ENCODE results near the gene TLR4.

Gene TLR4

GRCh38 chr9:117715411-117715989, 11.3 kb downstream of the TLR4 start:
- no peak for DNase-seq

DNA sequence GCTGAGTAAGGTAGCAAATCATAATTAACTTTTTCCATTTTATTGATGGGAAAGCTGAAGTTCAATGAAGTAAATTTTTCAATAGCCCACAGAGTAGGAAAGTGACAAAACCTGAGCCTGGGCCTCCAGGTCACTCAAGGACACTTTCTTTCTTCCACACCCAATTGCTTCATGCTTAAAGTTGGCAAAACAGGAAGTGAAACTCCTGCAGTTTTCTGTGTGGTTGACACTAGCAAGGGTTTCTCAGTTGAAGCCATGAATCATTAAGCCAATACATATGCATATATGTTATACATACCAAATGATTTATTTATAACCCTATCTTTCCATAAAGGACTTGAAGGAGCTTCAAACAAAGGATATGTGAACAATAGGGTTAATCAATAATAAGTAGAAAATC, 13.9 kb downstream of the TLR4 start:
- no peak for DNase-seq

DNA sequence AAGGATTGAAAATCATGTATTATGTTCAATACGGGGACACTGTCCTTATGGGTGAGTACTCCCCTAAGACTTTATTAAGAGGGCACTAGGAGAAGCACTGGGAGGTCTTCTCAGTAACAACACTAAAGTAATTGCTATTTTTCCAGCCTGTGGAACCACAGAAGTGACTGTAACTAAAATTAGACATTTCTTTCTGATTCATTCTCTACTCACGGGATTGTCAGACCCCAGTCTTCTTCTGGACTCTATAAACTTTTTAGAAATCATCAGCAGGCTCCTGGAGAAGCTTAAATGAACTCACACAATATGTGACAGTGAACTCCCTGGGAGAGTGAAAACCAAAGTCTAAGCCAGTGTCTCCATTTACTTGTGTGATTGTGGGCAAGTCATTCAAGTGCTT, 14.5 kb downstream of the TLR4 start:
- no peak for DNase-seq

DNA sequence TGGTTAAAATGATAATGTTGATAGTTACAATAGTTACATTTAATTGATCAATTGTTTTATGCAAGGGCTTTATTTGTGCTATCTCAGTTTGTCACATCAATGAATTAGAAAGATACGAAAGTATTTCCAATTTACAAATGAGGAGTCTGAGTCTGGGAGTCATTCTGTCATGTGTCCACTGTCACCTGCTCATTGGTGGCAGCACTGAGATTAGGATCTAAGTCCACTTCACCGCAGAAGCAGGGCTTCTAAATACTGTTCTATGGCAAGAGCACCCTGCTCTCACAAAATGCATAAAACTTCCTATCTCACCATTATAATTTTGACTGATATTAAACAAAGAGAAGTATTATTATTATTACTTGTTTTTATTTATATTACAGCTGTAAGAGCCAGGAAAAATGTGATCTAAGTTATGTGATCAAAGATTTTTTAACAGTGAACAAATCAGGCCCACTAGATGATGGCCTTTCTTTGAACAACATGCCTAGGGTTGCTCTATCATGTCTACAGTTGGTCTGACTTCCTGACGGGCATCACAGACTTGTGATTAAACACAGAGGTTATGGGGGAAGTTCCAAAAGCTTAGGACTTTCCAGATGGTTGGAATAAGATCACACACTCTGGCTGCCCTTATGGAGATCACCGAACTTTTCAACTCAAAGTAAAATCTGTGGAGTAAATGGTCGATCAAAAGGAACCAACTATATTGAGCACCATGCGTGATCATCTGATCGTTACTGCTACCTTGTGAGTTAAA, 15.1 kb downstream of the TLR4 start:
- DNase-seq, result no peak

DNA sequence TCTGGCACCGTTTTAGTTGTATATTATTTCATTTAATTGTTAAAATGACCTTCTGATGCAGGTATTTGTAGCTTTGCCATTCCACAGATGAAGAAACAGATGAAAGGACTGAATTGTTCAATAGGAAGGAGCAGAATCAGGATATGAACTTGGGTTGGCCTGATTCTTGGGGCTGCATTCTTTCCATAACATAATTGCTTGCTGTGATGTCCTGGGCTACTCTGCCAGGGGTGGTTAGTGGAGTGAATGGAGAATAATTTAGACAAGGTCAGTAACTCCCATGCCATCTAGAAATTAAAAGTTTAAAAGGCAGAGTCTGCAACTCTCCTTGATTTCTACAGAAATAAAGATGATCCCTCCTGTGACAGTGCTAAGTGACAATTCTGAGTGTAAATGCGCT, 15.9 kb downstream of the TLR4 start:
- DNase-seq, result no peak

GRCh38 chr9:117720555-117720954, 16.4 kb downstream of the TLR4 start:
- DNase-seq, result no peak

GRCh38 chr9:117720987-117721386, 16.8 kb downstream of the TLR4 start:
- DNase-seq, result no peak

- DNase-seq, result no peak
Observed at GRCh38 chr9:117722108-117722761, 18.0 kb downstream of the TLR4 start.

- no peak for DNase-seq
Observed at GRCh38 chr9:117723986-117724625, 19.9 kb downstream of the TLR4 start.

GRCh38 chr9:117725426-117725887, 21.3 kb downstream of the TLR4 start:
- no peak for DNase-seq

DNA sequence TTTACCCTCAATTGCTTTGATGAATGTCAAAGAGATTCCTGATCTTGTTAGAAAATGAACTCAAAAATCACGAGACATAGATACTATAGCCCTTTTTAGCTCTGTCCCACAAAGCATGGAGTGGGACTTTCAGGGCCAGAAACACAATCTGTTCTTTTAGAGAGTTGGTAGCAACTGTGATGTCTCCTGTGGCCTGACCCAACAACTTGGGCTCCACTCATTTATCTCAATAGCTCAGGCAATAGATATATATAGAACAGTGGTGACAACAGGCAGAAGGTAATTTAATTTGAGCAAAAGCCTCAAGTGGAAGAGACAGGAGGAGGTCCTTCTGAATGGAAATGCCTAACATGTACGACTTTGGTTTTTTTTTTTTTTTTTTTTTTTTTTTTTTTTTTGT, 25.2 kb downstream of the TLR4 start:
- no peak for DNase-seq

DNA sequence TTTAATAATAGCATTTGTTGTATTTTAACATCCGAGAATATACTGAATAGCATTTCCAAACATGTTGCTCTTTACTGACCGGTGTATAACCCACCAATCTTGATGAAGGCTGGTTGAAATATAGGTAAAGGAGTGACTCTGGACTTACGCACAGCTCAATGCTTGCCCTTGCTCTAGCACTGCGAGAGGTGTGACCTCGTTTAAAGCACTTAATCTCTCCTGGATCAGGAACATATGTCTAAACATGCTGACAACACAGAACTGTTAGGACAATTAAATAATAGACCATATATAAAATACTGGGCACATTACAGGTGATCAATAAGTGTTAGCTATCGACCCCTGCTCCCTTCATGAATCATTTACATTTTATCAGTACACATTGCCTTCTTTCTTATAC, 28.3 kb downstream of the TLR4 start:
- DNase-seq, result no peak

DNA sequence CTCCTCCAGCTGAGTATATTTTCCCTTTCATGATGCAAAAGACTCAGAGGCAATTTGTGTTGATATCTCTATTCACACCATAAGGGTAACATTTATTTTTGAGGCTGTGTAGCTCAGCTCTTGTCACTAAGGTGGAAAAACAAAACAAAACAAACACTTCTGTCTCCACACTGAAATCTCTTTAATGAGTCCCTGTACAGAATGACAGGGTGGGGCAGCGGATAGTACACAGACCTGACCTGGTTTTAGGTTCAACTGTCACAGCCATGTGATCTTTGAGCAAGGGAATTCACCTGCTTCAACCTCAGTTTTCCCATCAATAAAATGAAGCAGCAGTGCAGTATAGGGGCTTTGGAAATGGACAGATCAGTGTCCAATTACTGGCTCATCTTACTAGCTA, 29.3 kb downstream of the TLR4 start:
- no peak for DNase-seq

- no peak for DNase-seq
Observed at GRCh38 chr9:117734082-117734481, 29.9 kb downstream of the TLR4 start.

- no peak for DNase-seq
Observed at GRCh38 chr9:117734523-117735314, 30.5 kb downstream of the TLR4 start.

GRCh38 chr9:117737721-117738226, 33.6 kb downstream of the TLR4 start:
- DNase-seq, result no peak

GRCh38 chr9:117739206-117739605, 35.0 kb downstream of the TLR4 start:
- no peak for DNase-seq

DNA sequence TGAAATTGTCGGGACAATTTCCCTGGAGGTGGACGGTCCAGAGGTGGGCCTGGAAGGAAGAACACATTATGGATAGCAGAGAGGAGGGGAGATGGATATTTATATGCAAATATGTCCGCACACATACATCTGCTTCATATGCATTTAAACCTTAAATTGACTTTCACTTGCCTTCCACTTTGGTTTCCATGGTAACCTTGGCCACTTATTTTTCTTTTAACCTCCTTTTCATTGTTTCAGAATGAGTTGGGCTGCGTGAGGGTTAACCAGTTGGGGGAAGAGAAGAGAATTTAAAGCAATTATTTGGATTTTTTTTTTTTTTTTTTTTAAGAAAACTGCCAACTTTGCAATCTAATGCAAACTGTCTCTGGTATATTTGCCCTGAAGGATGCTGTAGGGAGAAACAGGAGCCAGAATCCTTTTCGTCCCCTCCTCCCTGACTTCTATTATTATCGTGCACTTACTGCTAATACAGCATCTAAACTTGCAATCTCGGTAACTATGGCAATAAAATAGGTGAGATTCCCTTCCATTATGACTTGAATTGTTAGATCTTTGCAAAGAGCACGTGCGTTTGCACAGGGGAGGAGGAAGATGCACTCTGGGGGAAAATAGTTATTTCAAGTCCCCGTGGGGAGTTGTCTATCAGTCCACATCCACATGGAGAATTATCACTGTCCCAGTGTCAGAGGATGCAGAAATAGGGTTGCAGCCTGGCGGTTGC, 35.6 kb downstream of the TLR4 start:
- DNase-seq, result no peak

DNA sequence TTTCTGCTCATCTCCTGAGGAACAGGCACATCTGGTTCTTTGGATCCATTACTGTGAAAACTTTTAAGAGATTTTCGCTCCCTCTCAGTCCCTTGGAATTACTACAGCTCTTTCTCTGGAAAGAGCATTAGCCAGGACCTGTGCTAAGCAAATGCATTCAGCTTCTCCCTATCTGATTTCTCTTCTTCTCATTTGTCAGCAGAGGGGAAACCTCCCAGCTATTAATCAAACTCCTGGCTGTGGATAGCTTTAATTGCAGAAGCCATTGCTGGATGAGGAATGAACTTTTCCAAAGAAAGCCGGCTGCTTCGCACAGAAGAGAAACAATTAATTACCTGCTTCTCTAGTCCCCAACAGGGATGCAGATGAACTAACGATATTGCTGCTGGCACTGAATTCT, 37.9 kb downstream of the TLR4 start:
- DNase-seq, result no peak

GRCh38 chr9:117744369-117744768, 40.2 kb downstream of the TLR4 start:
- DNase-seq, result no peak

GRCh38 chr9:117744856-117745389, 40.7 kb downstream of the TLR4 start:
- DNase-seq, result no peak

DNA sequence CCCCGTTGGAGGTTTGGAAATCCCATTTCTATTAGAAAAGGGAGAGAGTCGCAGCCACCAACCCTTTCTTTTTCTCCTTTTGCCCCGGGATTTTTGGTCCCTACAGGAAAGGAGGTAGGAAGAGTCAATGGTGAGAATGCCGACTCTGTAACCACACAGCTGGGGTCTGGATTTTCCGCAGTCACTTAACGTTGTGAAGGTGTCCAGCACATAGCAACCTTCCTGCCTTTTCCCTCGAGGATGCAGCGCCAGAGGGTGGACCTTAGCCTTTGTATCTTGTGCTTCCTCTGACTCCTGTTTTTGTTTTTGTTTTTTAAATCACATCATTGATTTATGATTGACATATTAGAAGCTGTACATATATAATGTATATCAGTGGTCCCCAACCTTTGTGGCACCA, 41.4 kb downstream of the TLR4 start:
- no peak for DNase-seq
